GM19043 (cell line): Measurements from ENCODE around the gene SGMS1.
"Not testable (repeated sequence)": the region's sequence is repeated elsewhere in the genome, so short reads cannot be mapped to it uniquely, and the experiment has no call there.

Source experiments
- ATAC-seq: cut with Tn5 transposase; IDR thresholded peaks from one replicate; pipeline ENCODE4 v1.9.1; 2021; ENCODE audit warnings: low read depth; ENCODE audit not compliant: unreplicated experiment

SGMS1 gene

DNA sequence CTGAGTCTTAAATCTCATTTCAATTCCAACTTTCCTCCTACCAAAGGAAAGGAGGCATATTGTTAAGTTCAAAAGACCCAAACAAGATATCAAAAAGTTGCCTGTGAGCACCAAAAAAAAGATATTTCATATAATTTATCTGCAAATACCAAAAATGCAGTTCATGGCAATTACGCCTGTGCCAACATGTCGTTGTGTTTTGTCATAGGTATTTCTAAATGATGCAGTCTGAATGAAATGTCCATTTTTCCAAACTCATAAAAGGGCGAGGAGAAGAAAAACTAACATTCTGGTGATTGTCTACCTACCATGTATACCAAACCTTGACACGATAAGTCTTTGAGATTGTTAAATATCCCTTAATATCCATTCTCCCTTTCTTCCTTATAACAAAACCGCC, 109.8 kb downstream of the SGMS1 start:
- no peak for ATAC-seq

GRCh38 chr10:50512743-50513416, 110.9 kb downstream of the SGMS1 start:
- peak; percentile 35 for ATAC-seq

DNA sequence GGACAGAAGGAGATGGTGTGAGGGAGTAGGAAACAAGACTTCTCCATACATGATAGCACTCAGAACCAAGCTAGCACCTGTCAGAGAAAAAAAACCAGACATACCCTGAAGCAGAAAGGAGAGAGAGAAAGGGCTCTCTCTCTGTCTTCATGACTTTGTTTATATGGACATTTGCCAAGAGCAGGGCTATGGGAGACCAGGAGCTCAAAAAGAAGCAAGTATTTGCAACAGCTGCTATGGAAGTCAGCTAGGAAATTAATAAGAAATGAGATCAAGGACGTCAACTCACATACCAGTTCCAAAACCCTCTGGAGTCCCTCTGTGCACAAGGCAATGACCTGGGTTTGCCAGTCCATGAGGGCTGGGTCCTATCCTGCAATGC, 111.6 kb downstream of the SGMS1 start:
- no peak for ATAC-seq

- ATAC-seq = peak; percentile 17
These were observed 112.1 kb downstream of the SGMS1 start for GRCh38 chr10:50511492-50512213.

DNA sequence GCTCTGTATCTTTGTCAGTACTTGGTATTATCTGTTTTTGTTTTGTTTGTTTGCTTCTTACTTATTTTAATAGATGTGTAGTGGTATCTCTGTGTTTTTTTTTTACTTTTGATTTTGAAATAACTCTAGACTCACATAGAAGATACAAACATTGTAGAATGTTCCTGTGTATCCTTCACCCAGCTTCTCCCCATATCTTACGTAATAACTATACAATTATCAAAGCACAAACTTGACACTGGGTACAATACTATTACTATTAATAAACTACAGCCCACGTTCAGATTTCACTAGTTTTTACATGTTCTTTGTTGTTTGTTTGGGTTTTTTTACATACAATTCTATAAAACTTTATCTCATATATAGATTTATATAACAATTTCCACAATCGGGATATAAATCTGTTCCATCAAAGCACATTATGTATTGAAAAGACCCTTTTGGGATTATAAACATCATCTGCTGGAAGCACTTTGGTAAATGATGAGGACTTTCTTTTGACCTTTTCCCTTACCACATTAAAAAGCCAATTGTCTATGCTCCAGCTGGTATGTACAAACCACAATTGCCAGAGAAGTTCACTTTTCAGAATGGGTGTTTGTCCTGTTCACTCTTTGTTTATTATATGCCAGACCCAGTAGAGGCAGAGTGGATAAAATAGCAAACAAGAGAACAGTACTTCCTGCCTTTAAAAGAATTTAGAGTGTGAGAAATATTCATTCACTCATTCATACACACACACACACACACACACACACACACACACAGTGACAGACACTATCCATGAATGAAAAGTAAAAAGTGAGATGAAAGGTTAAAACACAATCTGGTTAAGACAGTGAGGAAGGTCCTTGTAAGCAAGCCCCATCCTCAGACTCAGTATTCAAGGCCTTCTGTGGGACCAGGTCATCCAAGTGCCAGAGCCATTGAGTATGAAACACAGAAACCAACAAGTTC, 113.0 kb downstream of the SGMS1 start:
- no peak for ATAC-seq

DNA sequence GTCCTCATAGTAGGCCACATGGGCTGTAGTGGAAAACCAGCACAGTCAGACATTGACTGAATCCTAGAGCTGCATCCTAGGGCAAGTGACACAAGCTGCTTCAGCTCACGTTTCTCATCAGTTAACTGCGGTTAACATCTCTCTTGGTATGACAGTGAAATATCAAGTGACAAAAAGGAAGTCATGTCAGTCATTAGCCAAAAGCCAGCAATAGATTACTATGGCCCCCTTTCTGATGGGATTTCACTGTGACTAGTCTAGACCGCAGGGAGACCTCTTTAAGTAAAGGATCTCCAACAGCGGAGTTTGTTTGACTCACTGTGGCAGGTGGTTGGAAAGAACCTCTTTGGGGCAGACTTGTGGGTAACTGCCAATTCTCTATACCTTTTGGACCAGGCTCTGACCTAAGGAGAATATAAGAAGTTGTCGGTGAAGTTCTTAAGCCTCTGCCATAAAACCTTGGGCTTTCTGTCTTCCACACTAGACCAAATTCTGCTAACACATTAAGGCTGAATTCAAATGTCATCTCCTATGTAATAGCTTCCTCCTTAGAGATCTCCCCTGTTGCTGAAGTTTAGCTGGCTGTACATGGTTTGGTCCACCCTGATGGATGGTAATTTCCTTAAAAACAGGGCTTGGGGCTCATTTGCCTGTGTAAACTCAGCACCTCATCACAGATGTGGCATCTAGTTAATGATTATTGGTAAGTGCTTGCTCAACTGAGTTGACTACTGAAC, 115.3 kb downstream of the SGMS1 start:
- peak; percentile 61 for ATAC-seq

GRCh38 chr10:50506861-50507573, 116.7 kb downstream of the SGMS1 start:
- ATAC-seq = no peak

- ATAC-seq = no peak
These were observed 119.4 kb downstream of the SGMS1 start for GRCh38 chr10:50504389-50504788.

DNA sequence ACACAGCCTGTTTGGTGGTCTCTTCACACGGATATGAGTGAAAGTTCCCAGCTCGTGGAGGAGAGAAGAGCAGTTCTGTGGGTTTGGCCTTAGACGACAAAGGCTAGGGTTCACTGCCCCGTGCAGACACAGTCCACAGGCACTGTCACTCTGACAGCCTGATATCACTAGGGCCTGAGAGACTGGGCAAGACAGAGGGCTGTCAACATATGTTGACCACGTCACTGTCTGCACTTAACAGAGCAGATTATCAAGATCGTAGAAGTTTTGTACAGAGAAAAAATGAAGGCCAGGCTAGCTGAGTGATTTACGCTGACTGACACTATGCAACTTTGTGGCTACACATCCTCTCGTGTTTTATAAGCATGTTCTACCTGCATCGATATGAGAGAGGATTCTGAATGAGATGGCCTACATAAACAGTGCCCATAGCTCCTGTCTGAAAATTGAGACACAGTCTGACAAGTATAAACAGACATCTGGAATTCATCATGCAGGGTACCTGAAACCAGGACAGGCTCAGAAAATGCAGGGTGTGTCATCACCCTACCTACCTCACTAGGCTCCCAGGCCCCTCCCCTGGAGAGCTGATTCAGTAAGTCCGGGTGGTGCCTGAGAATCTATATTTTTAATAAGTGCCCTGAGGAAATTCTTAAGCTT, 120.0 kb downstream of the SGMS1 start:
- ATAC-seq = no peak

DNA sequence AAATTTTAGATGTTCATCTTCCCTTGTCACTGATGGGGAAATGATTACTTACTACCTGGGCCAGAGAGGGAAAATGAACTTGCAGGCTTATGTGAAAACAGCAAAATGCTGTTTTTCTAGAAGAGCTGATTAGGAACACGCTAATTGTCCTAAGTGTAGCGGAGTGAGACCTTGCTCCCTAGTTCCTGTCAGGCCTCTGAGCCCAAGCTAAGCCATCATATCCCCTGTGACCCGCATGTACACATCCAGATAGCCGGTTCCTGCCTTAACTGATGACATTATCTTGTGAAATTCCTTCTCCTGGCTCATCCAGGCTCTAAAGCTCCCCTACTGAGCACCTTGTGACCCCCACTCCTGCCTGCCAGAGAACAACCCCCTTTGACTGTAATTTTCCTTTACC, 120.6 kb downstream of the SGMS1 start:
- ATAC-seq = not testable (repeated sequence)

- ATAC-seq = peak; percentile 39
These were observed 121.8 kb downstream of the SGMS1 start for GRCh38 chr10:50501924-50502452.

DNA sequence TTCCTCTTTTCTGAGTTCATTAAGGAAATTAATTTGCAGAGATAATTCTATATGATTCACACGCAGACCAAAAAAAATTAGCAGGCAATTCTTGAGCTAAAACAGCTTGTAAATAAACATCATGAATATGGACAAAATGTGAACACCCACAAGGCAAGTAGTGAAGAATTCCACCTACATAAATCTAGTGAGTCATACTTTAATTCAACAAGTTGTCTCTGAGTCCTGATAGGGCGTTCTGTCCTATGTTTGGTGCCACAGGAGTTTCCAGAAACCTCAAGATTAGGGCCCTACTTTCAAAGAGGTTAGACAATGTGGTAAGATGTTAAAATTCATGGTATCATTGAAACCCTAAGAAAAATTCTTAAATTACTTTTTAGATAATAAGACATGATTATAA, 122.3 kb downstream of the SGMS1 start:
- no peak for ATAC-seq

DNA sequence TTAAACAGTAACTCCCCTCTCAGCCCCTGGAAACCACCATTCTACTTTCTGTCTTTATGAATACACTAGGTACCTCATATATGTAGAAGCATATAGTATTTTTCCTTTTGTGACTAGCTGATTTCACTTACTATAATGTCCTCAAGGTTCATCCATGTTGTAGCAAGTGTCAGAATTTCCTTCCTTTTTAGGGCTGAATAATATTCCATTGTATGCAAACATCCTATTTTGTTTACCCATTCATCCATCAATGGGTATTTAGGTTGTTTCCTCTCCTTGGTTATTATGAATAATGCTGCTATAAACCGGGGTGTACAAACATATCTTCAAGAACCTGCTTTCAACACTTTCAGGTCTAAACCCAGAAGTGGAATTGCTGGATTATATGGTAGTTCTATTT, 125.3 kb downstream of the SGMS1 start:
- no peak for ATAC-seq

DNA sequence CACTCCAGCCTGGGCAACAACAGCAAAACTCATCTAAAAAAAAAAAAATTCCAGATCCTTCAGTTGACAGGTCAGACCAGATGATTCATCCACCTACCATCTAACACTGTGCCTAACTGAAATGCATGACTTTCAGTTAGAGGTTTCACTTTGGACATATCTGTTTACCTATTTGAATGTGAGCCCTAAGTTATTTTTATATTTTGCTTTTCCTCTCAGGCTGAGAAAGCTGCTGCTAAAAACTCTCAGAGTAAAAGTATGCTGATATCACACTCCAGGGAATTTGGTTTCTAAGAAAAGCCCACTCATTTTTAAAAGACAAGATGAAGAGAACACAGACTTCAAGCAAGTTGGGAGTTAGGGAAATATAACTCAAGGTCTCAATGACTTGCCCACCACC, 126.0 kb downstream of the SGMS1 start:
- peak; percentile 90 for ATAC-seq

- ATAC-seq = no peak
These were observed 127.5 kb downstream of the SGMS1 start for GRCh38 chr10:50496228-50496627.

DNA sequence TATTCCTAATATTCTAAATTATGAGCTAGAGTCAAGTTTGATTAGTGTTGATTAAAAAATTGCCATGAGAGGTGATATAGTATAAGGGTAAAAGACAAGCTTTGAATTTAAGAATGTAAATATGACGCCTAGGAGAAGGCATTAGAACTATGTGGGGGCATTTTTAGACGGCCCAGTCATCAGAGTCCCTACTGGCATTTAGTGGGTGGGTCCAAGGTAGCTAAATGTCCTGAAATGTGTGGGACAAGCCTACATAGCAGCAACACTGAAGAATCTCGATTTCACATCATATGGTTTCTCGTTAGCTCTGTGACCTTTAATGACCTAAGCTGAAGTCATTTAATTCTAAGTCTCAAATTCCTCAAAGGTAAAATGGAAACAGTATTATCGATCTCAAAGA, 133.5 kb downstream of the SGMS1 start:
- no peak for ATAC-seq

GRCh38 chr10:50484550-50484949, 139.2 kb downstream of the SGMS1 start:
- not testable (repeated sequence) for ATAC-seq

DNA sequence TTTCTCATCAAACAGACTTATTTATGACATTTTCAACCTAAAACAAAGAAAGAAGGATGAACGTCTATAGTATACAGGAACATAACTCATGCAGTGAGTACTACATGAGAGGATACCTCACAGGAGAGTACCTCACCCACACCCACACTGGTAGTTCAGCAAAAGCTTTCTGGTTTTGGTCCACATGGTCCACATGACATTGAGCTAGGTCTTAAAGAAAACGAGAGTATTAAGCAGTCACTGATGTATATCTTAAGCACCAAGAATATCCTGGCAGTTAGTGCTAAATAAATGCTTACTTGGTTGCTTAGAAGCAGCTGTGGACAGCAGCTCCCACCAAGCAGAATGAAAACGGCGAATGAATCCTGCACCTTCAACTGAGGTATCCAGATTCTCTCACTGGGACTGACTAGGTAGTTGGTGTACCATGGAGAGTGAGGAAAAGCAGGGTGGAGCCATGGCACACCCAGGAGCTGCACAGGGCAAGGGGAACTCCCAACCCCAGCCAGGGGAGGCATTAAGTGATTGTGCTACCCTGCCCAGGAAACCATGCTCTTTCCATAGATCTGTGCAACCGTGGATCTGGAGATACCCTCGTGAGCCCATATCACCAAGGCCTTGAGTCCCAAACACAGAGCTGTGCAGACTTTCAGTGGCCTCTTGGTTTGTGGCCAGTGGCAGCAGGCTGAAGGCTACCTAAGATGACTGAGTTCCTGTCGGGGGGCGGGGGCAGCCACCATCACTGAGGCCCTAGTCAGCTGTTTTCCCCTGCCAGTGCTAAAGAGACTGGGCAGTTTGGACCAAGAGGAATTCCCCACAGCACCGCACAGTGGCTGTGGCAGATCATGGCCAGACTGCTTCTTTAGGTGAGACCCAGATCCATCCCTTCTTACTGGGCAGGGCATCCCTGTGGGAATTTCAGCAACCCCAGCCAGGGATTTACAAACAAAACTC, 143.4 kb downstream of the SGMS1 start:
- peak; percentile 43 for ATAC-seq
